Uterus (tissue), 4 donors: ENCODE measurements around the gene PICK1. TPM values are rescaled to one million over a fixed set of nuclear protein-coding genes. Genes with fewer than 3 reads are reported as not detected.

Experiments
- DNase-seq, 2 donors: peaks; one replicate each; pipeline ENCODE4 v3.0.0-alpha.2; 2019 to 2020
- H3K27ac ChIP-seq, 2 donors: fragments of 200-600 bp; sonication (generic); 1 replicate in 1 of 2; 2 replicates in 1 of 2; pipeline ENCODE4 v1.5.1; 2016 to 2018
- H3K27me3 ChIP-seq, 2 donors: fragments of 200-600 bp; sonication (generic); one replicate each; pipeline ENCODE4 v1.5.1; 2018 to 2019; ENCODE audit warnings: control low read depth in 1 of 2
- H3K36me3 ChIP-seq, 2 donors: fragments of 200-600 bp; sonication (generic); one replicate each; pipeline ENCODE4 v1.5.1; 2019; ENCODE audit warnings: control low read depth in 1 of 2
- H3K4me1 ChIP-seq, 2 donors: fragments of 200-600 bp; sonication (generic); one replicate each; pipeline ENCODE4 v1.5.1; 2018 to 2019; ENCODE audit warnings: control low read depth in 1 of 2
- H3K4me3 ChIP-seq, 2 donors: fragments of 200-600 bp; sonication (generic); 1 replicate in 1 of 2; 2 replicates in 1 of 2; pipeline ENCODE4 v1.5.1; 2018 to 2019; ENCODE audit warnings: mild to moderate bottlenecking in 1 of 2
- H3K9me3 ChIP-seq, 2 donors: fragments of 200-600 bp; sonication (generic); one replicate each; pipeline ENCODE4 v1.5.1; 2019; ENCODE audit warnings: control low read depth in 1 of 2
- CTCF ChIP-seq, 4 experiments: fragments of 200-600 bp in 2 of 4; fragments of 450-650 bp in 2 of 4; sonication (generic) in 2 of 4; IDR thresholded peaks; one replicate each; pipeline ENCODE4 v1.5.1; 2016 to 2019; ENCODE audit warnings: antibody characterized with exemption in 4 of 4, mild to moderate bottlenecking in 2 of 4, moderate library complexity in 1 of 4
- POLR2A ChIP-seq, 2 donors: fragments of 450-650 bp; IDR thresholded peaks; one replicate each; pipeline ENCODE4 v1.6.1; 2016; ENCODE audit warnings: antibody characterized with exemption in 2 of 2, mild to moderate bottlenecking in 1 of 2, moderate library complexity in 1 of 2
- intact Hi-C: fragments of 100-400 bp; cut with DNase I; formaldehyde crosslinking; loops from one replicate; pipeline ENCODE4 v1.15.1; 2023; ENCODE audit warnings: low total_unique reads
- total RNA-seq, 4 donors: library from RNA; depleted of rRNA in 3 of 4; stranded (reverse); fragments of >200 nt in 3 of 4; gene quantifications; one replicate each; pipeline versions ENCODE4 v1.1.0 to v1.2.4, GENCODE V29; 2014 to 2023
- donor health status: DM: yes; HTN: yes; CAD: no.

PICK1 gene
- total RNA-seq, 4 donors from 2014 or later: 2.9 to 38.7 (median 29.2) TPM

GRCh38 chr22:38046070-38046748 is 11.0 kb upstream of the PICK1 start:
- intact Hi-C loops: no loop called here
- no peak for DNase-seq
- Histone ChIP-seq H3K4me3 (no peak overlapping the region), H3K4me1 (no peaks in the 10 kb centered on the region), H3K9me3 (no peaks in the 10 kb centered on the region), H3K27me3 (no peaks in the 10 kb centered on the region), H3K36me3 (no peaks in the 10 kb centered on the region), H3K27ac (no peak overlapping the region)
- TF ChIP-seq POLR2A (IDR thresholded peaks at IDR 0.05) (no peak), CTCF (IDR thresholded peaks at IDR 0.05) (no peak)

- H3K27me3 ChIP-seq: no peaks in the 10 kb centered on the region
- no peaks in the 10 kb centered on the region for H3K36me3 ChIP-seq
- H3K4me3 ChIP-seq: no peak overlapping the region
- TF ChIP-seq CTCF (IDR thresholded peaks at IDR 0.05) (no peak), POLR2A (IDR thresholded peaks at IDR 0.05) (no peak)
- H3K27ac ChIP-seq: no peak overlapping the region
- intact Hi-C loops: no loop called here
- H3K4me1 ChIP-seq: no peaks in the 10 kb centered on the region
- DNase-seq: no peak
- no peaks in the 10 kb centered on the region for H3K9me3 ChIP-seq
Measured at GRCh38 chr22:38049812-38050619, 7.2 kb upstream of the PICK1 start.

- DNase-seq: no peak
- H3K36me3 ChIP-seq: no peaks in the 10 kb centered on the region
- no peaks in the 10 kb centered on the region for H3K4me1 ChIP-seq
- no peak overlapping the region for H3K4me3 ChIP-seq
- H3K9me3 ChIP-seq: no peaks in the 10 kb centered on the region
- intact Hi-C loops: no loop called here
- TF ChIP-seq POLR2A (IDR thresholded peaks at IDR 0.05) (no peak), CTCF (IDR thresholded peaks at IDR 0.05) (no peak)
- H3K27me3 ChIP-seq: no peaks in the 10 kb centered on the region
- no peak overlapping the region for H3K27ac ChIP-seq
Measured at GRCh38 chr22:38050720-38051119, 6.5 kb upstream of the PICK1 start.

GRCh38 chr22:38051261-38051660 is 5.9 kb upstream of the PICK1 start:
- no peaks in the 10 kb centered on the region for H3K36me3 ChIP-seq
- no peaks in the 10 kb centered on the region for H3K27me3 ChIP-seq
- no peak for TF ChIP-seq CTCF (IDR thresholded peaks at IDR 0.05)
- TF ChIP-seq POLR2A (IDR thresholded peaks at IDR 0.05): no peak
- no peak for DNase-seq
- H3K27ac ChIP-seq: no peak overlapping the region
- H3K4me1 ChIP-seq: no peaks in the 10 kb centered on the region
- H3K4me3 ChIP-seq: no peak overlapping the region
- intact Hi-C loops: no loop called here
- H3K9me3 ChIP-seq: no peaks in the 10 kb centered on the region
